Neural cell (in vitro differentiated cells): ENCODE measurements around the gene SMIM17.

Experiments used
- EP300 ChIP-seq: fragments of 450-650 bp; conservative IDR thresholded peaks from 2 replicates; pipeline ENCODE4 v1.6.1; 2014; ENCODE audit warnings: antibody characterized with exemption, mild to moderate bottlenecking, moderate library complexity; ENCODE audit not compliant: poor library complexity, severe bottlenecking
- EZH2 ChIP-seq: fragments of 200-600, 300-800 bp; shearing (Covaris generic), sonication (generic); IDR thresholded peaks from 2 replicates; pipeline ENCODE4 v1.6.1; 2014; ENCODE audit warnings: antibody characterized with exemption, low read length, borderline replicate concordance, mild to moderate bottlenecking; ENCODE audit not compliant: insufficient read depth, poor library complexity, severe bottlenecking
- MXI1 ChIP-seq: fragments of 450-650 bp; conservative IDR thresholded peaks from 2 replicates; pipeline ENCODE4 v1.6.1; 2014; ENCODE audit warnings: antibody characterized with exemption, mild to moderate bottlenecking; ENCODE audit not compliant: poor library complexity, severe bottlenecking
- POLR2AphosphoS5 ChIP-seq: IDR thresholded peaks from 2 replicates; pipeline ENCODE4 v1.6.1; 2012
- SMC3 ChIP-seq: fragments of 450-650 bp; conservative IDR thresholded peaks from 2 replicates; pipeline ENCODE4 v1.6.1; 2014; ENCODE audit warnings: antibody characterized with exemption, mild to moderate bottlenecking, moderate library complexity; ENCODE audit not compliant: poor library complexity
- TAF1 ChIP-seq: IDR thresholded peaks from 2 replicates; pipeline ENCODE4 v1.6.1; 2012; ENCODE audit warnings: low read depth
- TF ChIP-seq, protein P1 (sequence below): fragments of 450-650 bp; IDR thresholded peaks from 2 replicates; pipeline ENCODE4 v1.5.1; 2014; ENCODE audit warnings: antibody characterized with exemption, mild to moderate bottlenecking, moderate library complexity; ENCODE audit not compliant: poor library complexity, severe bottlenecking

DNA sequence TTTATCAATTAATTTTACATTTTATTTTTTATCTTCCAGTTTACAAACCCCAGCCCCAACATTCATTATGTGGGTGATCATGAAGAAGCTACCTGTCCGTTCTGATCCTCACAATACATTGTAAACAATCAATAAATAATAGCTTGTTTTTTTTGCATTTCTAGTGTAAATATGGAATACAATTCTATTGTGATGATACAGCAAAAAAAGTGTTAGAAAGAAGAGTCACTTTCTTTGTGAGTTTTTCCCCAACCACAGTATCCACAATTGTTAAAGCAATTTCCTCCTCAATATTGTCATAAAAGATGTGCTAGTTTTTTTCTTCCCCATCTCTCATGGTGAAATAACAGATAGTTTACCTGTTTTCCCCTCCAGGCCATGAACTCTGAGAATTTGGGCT, 58.9 kb downstream of the SMIM17 start:
- TF ChIP-seq, protein P1, sequence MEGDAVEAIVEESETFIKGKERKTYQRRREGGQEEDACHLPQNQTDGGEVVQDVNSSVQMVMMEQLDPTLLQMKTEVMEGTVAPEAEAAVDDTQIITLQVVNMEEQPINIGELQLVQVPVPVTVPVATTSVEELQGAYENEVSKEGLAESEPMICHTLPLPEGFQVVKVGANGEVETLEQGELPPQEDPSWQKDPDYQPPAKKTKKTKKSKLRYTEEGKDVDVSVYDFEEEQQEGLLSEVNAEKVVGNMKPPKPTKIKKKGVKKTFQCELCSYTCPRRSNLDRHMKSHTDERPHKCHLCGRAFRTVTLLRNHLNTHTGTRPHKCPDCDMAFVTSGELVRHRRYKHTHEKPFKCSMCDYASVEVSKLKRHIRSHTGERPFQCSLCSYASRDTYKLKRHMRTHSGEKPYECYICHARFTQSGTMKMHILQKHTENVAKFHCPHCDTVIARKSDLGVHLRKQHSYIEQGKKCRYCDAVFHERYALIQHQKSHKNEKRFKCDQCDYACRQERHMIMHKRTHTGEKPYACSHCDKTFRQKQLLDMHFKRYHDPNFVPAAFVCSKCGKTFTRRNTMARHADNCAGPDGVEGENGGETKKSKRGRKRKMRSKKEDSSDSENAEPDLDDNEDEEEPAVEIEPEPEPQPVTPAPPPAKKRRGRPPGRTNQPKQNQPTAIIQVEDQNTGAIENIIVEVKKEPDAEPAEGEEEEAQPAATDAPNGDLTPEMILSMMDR: no peak
- no peak for TF ChIP-seq EZH2
- no peak for TF ChIP-seq MXI1
- no peak for TF ChIP-seq SMC3
- TF ChIP-seq POLR2AphosphoS5: no peak
- no peak for TF ChIP-seq TAF1
- TF ChIP-seq EP300: no peak
